Measurements from ENCODE around the gene LLGL2. TPM values are rescaled to one million over a fixed set of nuclear protein-coding genes. Genes with fewer than 3 reads are reported as not detected.

LLGL2 gene
- total and polyA plus RNA-seq, 2 donors (not counting 1 experiment from before 2014, with no cell fraction given) = 0.03 to 0.33 TPM

GRCh38 chr17:75485688-75486087 is 39.8 kb upstream of the LLGL2 start:
- no peak overlapping the region for H3K27ac ChIP-seq (ENCODE audit: insufficient read depth, low read length)
- TF ChIP-seq, protein P1, sequence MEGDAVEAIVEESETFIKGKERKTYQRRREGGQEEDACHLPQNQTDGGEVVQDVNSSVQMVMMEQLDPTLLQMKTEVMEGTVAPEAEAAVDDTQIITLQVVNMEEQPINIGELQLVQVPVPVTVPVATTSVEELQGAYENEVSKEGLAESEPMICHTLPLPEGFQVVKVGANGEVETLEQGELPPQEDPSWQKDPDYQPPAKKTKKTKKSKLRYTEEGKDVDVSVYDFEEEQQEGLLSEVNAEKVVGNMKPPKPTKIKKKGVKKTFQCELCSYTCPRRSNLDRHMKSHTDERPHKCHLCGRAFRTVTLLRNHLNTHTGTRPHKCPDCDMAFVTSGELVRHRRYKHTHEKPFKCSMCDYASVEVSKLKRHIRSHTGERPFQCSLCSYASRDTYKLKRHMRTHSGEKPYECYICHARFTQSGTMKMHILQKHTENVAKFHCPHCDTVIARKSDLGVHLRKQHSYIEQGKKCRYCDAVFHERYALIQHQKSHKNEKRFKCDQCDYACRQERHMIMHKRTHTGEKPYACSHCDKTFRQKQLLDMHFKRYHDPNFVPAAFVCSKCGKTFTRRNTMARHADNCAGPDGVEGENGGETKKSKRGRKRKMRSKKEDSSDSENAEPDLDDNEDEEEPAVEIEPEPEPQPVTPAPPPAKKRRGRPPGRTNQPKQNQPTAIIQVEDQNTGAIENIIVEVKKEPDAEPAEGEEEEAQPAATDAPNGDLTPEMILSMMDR (conservative IDR thresholded peaks at IDR 0.05 in 1 of 2, IDR thresholded peaks at IDR 0.05 in 1 of 2; ENCODE audit: low read depth in 1 of 2, low read length in 2 of 2) = no peak
- no peak for TF ChIP-seq EZH2 (IDR thresholded peaks at IDR 0.05; ENCODE audit: low read length, missing control alignments)
- H3K9ac ChIP-seq (ENCODE audit: insufficient read depth, low read length) = no peak overlapping the region
- H3K27me3 ChIP-seq (ENCODE audit: control insufficient read depth, insufficient read depth, low read length) = no peaks in the 10 kb centered on the region
- no peak overlapping the region for H3K4me2 ChIP-seq (ENCODE audit: extremely low read depth, insufficient read depth, low read length)
- no peaks in the 10 kb centered on the region for H3K79me2 ChIP-seq (ENCODE audit: control insufficient read depth, insufficient read depth, low read length)
- no peak overlapping the region for H3K4me3 ChIP-seq (replicated peaks in 1 of 4; ENCODE audit: control extremely low read depth in 1 of 4, insufficient read depth in 1 of 4, low read depth in 3 of 4, low read length in 4 of 4)
- H4K20me1 ChIP-seq (ENCODE audit: control insufficient read depth, extremely low read depth, insufficient read depth, low read length) = no peaks in the 10 kb centered on the region
- H3K36me3 ChIP-seq (ENCODE audit: control insufficient read depth, insufficient read depth, low read length) = no peaks in the 10 kb centered on the region
- no peak for DNase-seq (ENCODE audit: low read depth in 2 of 2)
- H3K4me1 ChIP-seq (ENCODE audit: control insufficient read depth, extremely low read depth, insufficient read depth, low read length) = no peaks in the 10 kb centered on the region
- H3K9me3 ChIP-seq (ENCODE audit: control insufficient read depth, insufficient read depth, low read depth, low read length) = no peaks in the 10 kb centered on the region
- H2AFZ ChIP-seq (ENCODE audit: low read length) = no peak overlapping the region

GRCh38 chr17:75486151-75486550 is 39.3 kb upstream of the LLGL2 start:
- Histone ChIP-seq H3K9ac (ENCODE audit: insufficient read depth, low read length) (no peak overlapping the region), H4K20me1 (ENCODE audit: control insufficient read depth, extremely low read depth, insufficient read depth, low read length) (no peaks in the 10 kb centered on the region), H3K9me3 (ENCODE audit: control insufficient read depth, insufficient read depth, low read depth, low read length) (no peaks in the 10 kb centered on the region), H2AFZ (ENCODE audit: low read length) (no peak overlapping the region), H3K79me2 (ENCODE audit: control insufficient read depth, insufficient read depth, low read length) (no peaks in the 10 kb centered on the region), H3K27ac (ENCODE audit: insufficient read depth, low read length) (no peak overlapping the region), H3K27me3 (ENCODE audit: control insufficient read depth, insufficient read depth, low read length) (no peaks in the 10 kb centered on the region), H3K36me3 (ENCODE audit: control insufficient read depth, insufficient read depth, low read length) (no peaks in the 10 kb centered on the region), H3K4me2 (ENCODE audit: extremely low read depth, insufficient read depth, low read length) (no peak overlapping the region), H3K4me1 (ENCODE audit: control insufficient read depth, extremely low read depth, insufficient read depth, low read length) (no peaks in the 10 kb centered on the region), H3K4me3 (replicated peaks in 1 of 4; ENCODE audit: control extremely low read depth in 1 of 4, insufficient read depth in 1 of 4, low read depth in 3 of 4, low read length in 4 of 4) (no peak overlapping the region)
- TF ChIP-seq, protein P1 (conservative IDR thresholded peaks at IDR 0.05 in 1 of 2, IDR thresholded peaks at IDR 0.05 in 1 of 2; ENCODE audit: low read depth in 1 of 2, low read length in 2 of 2) = no peak
- TF ChIP-seq EZH2 (IDR thresholded peaks at IDR 0.05; ENCODE audit: low read length, missing control alignments) = no peak
- no peak for DNase-seq (ENCODE audit: low read depth in 2 of 2)

DNA sequence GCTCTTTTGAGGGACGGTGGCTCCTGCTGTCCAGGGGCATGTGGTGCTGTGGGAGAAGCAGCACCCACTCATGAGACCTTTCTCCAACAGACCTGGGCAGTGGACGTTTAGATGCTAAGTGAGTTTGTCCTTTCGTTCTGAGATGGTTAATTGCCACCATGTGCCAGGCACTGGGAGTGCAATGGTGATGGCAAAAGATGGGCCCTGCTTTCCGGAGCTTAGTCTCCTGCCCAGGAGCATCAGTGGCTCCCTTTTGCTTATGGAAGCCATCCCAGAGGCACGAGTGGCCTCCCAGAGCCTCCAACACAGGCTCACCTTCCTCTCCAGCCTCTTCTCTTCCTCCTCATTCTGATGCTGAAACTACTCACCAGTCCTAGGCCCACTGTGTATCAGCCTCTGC is 38.5 kb upstream of the LLGL2 start:
- Histone ChIP-seq H3K9ac (ENCODE audit: insufficient read depth, low read length) (no peak overlapping the region), H3K4me2 (ENCODE audit: extremely low read depth, insufficient read depth, low read length) (no peak overlapping the region), H4K20me1 (ENCODE audit: control insufficient read depth, extremely low read depth, insufficient read depth, low read length) (no peaks in the 10 kb centered on the region), H3K4me3 (replicated peaks in 1 of 4; ENCODE audit: control extremely low read depth in 1 of 4, insufficient read depth in 1 of 4, low read depth in 3 of 4, low read length in 4 of 4) (no peak overlapping the region), H3K9me3 (ENCODE audit: control insufficient read depth, insufficient read depth, low read depth, low read length) (no peaks in the 10 kb centered on the region), H3K79me2 (ENCODE audit: control insufficient read depth, insufficient read depth, low read length) (no peaks in the 10 kb centered on the region), H3K27ac (ENCODE audit: insufficient read depth, low read length) (no peak overlapping the region), H3K4me1 (ENCODE audit: control insufficient read depth, extremely low read depth, insufficient read depth, low read length) (no peaks in the 10 kb centered on the region), H3K36me3 (ENCODE audit: control insufficient read depth, insufficient read depth, low read length) (peaks cover 5% of the 10 kb centered on the region), H3K27me3 (ENCODE audit: control insufficient read depth, insufficient read depth, low read length) (no peaks in the 10 kb centered on the region), H2AFZ (ENCODE audit: low read length) (no peak overlapping the region)
- TF ChIP-seq EZH2 (IDR thresholded peaks at IDR 0.05; ENCODE audit: low read length, missing control alignments) = no peak
- TF ChIP-seq, protein P1 (conservative IDR thresholded peaks at IDR 0.05 in 1 of 2, IDR thresholded peaks at IDR 0.05 in 1 of 2; ENCODE audit: low read depth in 1 of 2, low read length in 2 of 2) = peak in 1 of 2 donors; percentile 6
- no peak for DNase-seq (ENCODE audit: low read depth in 2 of 2)
